Measurements from ENCODE around the gene GRSF1. TPM values are rescaled to one million over a fixed set of nuclear protein-coding genes. Genes with fewer than 3 reads are reported as not detected.

The GRSF1 gene
- total and polyA plus RNA-seq, 2 donors = 78.7 to 118 TPM

GRCh38 chr4:70863099-70863790, 23.6 kb upstream of the GRSF1 start:
- DNase-seq (ENCODE audit: low read depth in 6 of 9, low spot score in 9 of 9) = peak; percentile 19 to 78 (median 41)
- H3K36me3 ChIP-seq (ENCODE audit: control insufficient read depth in 2 of 2, insufficient read depth in 2 of 2, low read length in 1 of 2) = no peaks in the 10 kb centered on the region
- WGBS = 30% methylated on average over 6 of the region's 6 CpGs

GRCh38 chr4:70859066-70859465, 19.4 kb upstream of the GRSF1 start:
- 97% methylated on average over 1 of the region's 1 CpG for WGBS

More at GRCh38 chr4:70863099-70863790, 23.6 kb upstream of the GRSF1 start:
- Histone ChIP-seq H3K4me3 (ENCODE audit: low read length in 2 of 2) (no peak overlapping the region), H3K4me1 (ENCODE audit: control insufficient read depth in 2 of 2, insufficient read depth in 2 of 2, low read length in 2 of 2) (peaks cover 8 to 15% of the 10 kb centered on the region in 2 donors), H3K9me3 (ENCODE audit: control insufficient read depth in 2 of 2, insufficient read depth in 1 of 2, low read length in 1 of 2) (no peaks in the 10 kb centered on the region), H3K27me3 (ENCODE audit: control insufficient read depth in 2 of 2, insufficient read depth in 1 of 2, low read length in 1 of 2) (no peaks in the 10 kb centered on the region), H3K27ac (ENCODE audit: low read depth in 1 of 2, low read length in 1 of 2) (peak overlapping the region; percentile 55 to 68)

DNA sequence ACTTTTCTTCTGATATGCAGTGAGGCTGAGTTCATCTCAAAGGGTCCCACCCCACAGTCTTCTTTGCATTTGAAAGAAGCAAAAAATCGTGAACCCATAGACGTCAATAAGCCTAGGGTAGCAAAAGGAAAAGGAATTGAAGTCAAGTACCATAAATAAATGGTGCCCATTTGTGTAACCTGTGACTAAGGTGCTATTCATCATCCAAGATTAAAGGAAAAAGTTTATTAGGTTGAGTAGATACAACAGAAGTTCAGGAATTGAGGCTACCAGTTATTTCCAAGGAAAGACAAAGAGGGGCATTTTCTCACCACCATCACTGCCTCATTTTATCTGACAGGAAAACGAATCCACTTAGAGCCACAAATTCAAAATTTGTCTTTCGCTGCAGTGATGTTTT, 18.8 kb upstream of the GRSF1 start:
- DNase-seq (ENCODE audit: low read depth in 6 of 9, low spot score in 9 of 9) = no peak
- WGBS = 97% methylated on average over 4 of the region's 4 CpGs
- Histone ChIP-seq H3K4me3 (ENCODE audit: low read length in 2 of 2) (no peak overlapping the region), H3K27ac (ENCODE audit: low read depth in 1 of 2, low read length in 1 of 2) (no peak overlapping the region), H3K27me3 (ENCODE audit: control insufficient read depth in 2 of 2, insufficient read depth in 1 of 2, low read length in 1 of 2) (no peaks in the 10 kb centered on the region), H3K9me3 (ENCODE audit: control insufficient read depth in 2 of 2, insufficient read depth in 1 of 2, low read length in 1 of 2) (no peaks in the 10 kb centered on the region), H3K4me1 (ENCODE audit: control insufficient read depth in 2 of 2, insufficient read depth in 2 of 2, low read length in 2 of 2) (peaks cover 6 to 11% of the 10 kb centered on the region in 2 donors), H3K36me3 (ENCODE audit: control insufficient read depth in 2 of 2, insufficient read depth in 2 of 2, low read length in 1 of 2) (no peaks in the 10 kb centered on the region)

More at GRCh38 chr4:70859066-70859465, 19.4 kb upstream of the GRSF1 start:
- DNase-seq (ENCODE audit: low read depth in 6 of 9, low spot score in 9 of 9) = no peak
- Histone ChIP-seq H3K9me3 (ENCODE audit: control insufficient read depth in 2 of 2, insufficient read depth in 1 of 2, low read length in 1 of 2) (no peaks in the 10 kb centered on the region), H3K27me3 (ENCODE audit: control insufficient read depth in 2 of 2, insufficient read depth in 1 of 2, low read length in 1 of 2) (no peaks in the 10 kb centered on the region), H3K36me3 (ENCODE audit: control insufficient read depth in 2 of 2, insufficient read depth in 2 of 2, low read length in 1 of 2) (no peaks in the 10 kb centered on the region), H3K4me3 (ENCODE audit: low read length in 2 of 2) (no peak overlapping the region), H3K27ac (ENCODE audit: low read depth in 1 of 2, low read length in 1 of 2) (no peak overlapping the region), H3K4me1 (ENCODE audit: control insufficient read depth in 2 of 2, insufficient read depth in 2 of 2, low read length in 2 of 2) (peaks cover 8 to 15% of the 10 kb centered on the region in 2 donors)

DNA sequence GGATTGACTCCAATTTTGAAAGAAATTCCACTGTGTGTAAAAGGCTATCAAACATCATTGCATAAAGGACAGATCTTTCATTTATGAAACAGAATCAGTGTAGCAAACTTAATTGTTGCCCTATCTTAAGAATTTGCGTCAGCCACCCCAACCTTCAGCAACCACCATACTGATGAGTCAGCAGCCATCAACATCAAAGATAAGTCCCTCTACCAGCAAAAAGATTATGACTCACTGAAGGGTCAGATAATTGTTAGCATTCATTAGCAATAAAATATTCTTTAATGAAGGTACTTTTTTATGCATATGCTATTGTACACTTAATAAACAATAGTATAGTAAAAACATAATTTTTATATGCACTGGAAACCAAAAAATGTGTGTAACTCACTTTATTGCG, 15.8 kb upstream of the GRSF1 start:
- Histone ChIP-seq H3K9me3 (ENCODE audit: control insufficient read depth in 2 of 2, insufficient read depth in 1 of 2, low read length in 1 of 2) (no peaks in the 10 kb centered on the region), H3K27ac (ENCODE audit: low read depth in 1 of 2, low read length in 1 of 2) (no peak overlapping the region), H3K36me3 (ENCODE audit: control insufficient read depth in 2 of 2, insufficient read depth in 2 of 2, low read length in 1 of 2) (no peaks in the 10 kb centered on the region), H3K4me3 (ENCODE audit: low read length in 2 of 2) (no peak overlapping the region), H3K4me1 (ENCODE audit: control insufficient read depth in 2 of 2, insufficient read depth in 2 of 2, low read length in 2 of 2) (no peaks in the 10 kb centered on the region), H3K27me3 (ENCODE audit: control insufficient read depth in 2 of 2, insufficient read depth in 1 of 2, low read length in 1 of 2) (no peaks in the 10 kb centered on the region)
- no peak for DNase-seq (ENCODE audit: low read depth in 6 of 9, low spot score in 9 of 9)
- 98% methylated on average over 2 of the region's 2 CpGs for WGBS

GRCh38 chr4:70849291-70849690, 9.6 kb upstream of the GRSF1 start:
- 80% methylated on average over 5 of the region's 5 CpGs for WGBS
- H3K27me3 ChIP-seq (ENCODE audit: control insufficient read depth in 2 of 2, insufficient read depth in 1 of 2, low read length in 1 of 2) = no peaks in the 10 kb centered on the region
- DNase-seq (ENCODE audit: low read depth in 6 of 9, low spot score in 9 of 9) = no peak
- no peaks in the 10 kb centered on the region for H3K9me3 ChIP-seq (ENCODE audit: control insufficient read depth in 2 of 2, insufficient read depth in 1 of 2, low read length in 1 of 2)
- H3K36me3 ChIP-seq (ENCODE audit: control insufficient read depth in 2 of 2, insufficient read depth in 2 of 2, low read length in 1 of 2) = no peaks in the 10 kb centered on the region
- H3K4me1 ChIP-seq (ENCODE audit: control insufficient read depth in 2 of 2, insufficient read depth in 2 of 2, low read length in 2 of 2) = no peaks in the 10 kb centered on the region
- no peak overlapping the region for H3K4me3 ChIP-seq (ENCODE audit: low read length in 2 of 2)
- no peak overlapping the region for H3K27ac ChIP-seq (ENCODE audit: low read depth in 1 of 2, low read length in 1 of 2)

DNA sequence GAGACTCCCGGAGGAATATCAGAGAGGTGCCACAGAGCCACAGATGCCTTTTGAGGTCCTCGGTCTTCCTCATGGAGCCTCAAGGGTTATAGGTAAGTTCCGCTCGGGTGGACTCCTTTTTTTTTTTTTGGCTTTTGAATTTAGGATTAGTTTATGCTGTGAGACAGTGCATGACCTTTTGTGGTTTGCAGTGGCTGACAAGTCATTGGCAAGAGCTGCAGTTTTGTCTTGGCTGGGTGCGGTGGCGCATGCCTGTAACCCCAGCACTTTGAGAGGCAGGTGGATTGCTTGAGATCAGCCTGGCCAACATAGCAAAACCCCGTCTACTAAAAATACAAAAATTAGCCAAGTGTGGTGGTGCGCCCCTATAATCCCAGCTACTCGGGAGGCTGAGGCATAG, 4.5 kb upstream of the GRSF1 start:
- no peaks in the 10 kb centered on the region for H3K36me3 ChIP-seq (ENCODE audit: control insufficient read depth in 2 of 2, insufficient read depth in 2 of 2, low read length in 1 of 2)
- H3K4me3 ChIP-seq (ENCODE audit: low read length in 2 of 2) = no peak overlapping the region
- H3K27ac ChIP-seq (ENCODE audit: low read depth in 1 of 2, low read length in 1 of 2) = no peak overlapping the region
- H3K4me1 ChIP-seq (ENCODE audit: control insufficient read depth in 2 of 2, insufficient read depth in 2 of 2, low read length in 2 of 2) = no peaks in the 10 kb centered on the region
- 91% methylated on average over 9 of the region's 9 CpGs for WGBS
- no peak for DNase-seq (ENCODE audit: low read depth in 6 of 9, low spot score in 9 of 9)
- H3K27me3 ChIP-seq (ENCODE audit: control insufficient read depth in 2 of 2, insufficient read depth in 1 of 2, low read length in 1 of 2) = no peaks in the 10 kb centered on the region
- H3K9me3 ChIP-seq (ENCODE audit: control insufficient read depth in 2 of 2, insufficient read depth in 1 of 2, low read length in 1 of 2) = peaks cover 1 to 9% of the 10 kb centered on the region in 2 donors

GRCh38 chr4:70842761-70843435, 3.2 kb upstream of the GRSF1 start:
- WGBS = 94% methylated on average over 6 of the region's 6 CpGs
- Histone ChIP-seq H3K4me3 (ENCODE audit: low read length in 2 of 2) (no peak overlapping the region), H3K4me1 (ENCODE audit: control insufficient read depth in 2 of 2, insufficient read depth in 2 of 2, low read length in 2 of 2) (no peaks in the 10 kb centered on the region), H3K36me3 (ENCODE audit: control insufficient read depth in 2 of 2, insufficient read depth in 2 of 2, low read length in 1 of 2) (no peaks in the 10 kb centered on the region), H3K9me3 (ENCODE audit: control insufficient read depth in 2 of 2, insufficient read depth in 1 of 2, low read length in 1 of 2) (peaks cover 1 to 9% of the 10 kb centered on the region in 2 donors), H3K27ac (ENCODE audit: low read depth in 1 of 2, low read length in 1 of 2) (peak overlapping the region in 1 of 2 donors; percentile 21), H3K27me3 (ENCODE audit: control insufficient read depth in 2 of 2, insufficient read depth in 1 of 2, low read length in 1 of 2) (no peaks in the 10 kb centered on the region)
- DNase-seq (ENCODE audit: low read depth in 6 of 9, low spot score in 9 of 9) = no peak

DNA sequence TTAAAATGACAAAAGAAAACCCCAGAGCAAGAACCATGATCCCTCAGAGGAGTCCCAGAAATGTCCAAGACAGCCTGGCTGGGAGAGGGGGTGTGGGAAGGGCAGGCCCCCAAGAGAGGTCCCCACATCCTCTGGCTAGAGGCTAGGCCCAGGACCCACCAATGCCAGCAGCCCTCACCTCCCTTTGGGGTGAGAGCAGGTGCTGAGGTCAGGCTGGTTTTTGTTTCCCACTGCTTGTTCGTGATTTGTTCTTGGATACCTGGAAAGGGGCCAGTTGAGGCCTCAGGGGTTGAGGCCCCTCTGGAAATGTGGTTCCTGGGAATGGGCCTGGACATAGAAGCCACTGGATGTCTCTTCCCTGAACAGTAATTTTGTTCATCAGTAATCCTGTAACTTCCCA, 2.3 kb upstream of the GRSF1 start:
- H3K4me1 ChIP-seq (ENCODE audit: control insufficient read depth in 2 of 2, insufficient read depth in 2 of 2, low read length in 2 of 2) = peaks cover 8% of the 10 kb centered on the region in 2 donors
- H3K9me3 ChIP-seq (ENCODE audit: control insufficient read depth in 2 of 2, insufficient read depth in 1 of 2, low read length in 1 of 2) = peaks cover 1 to 9% of the 10 kb centered on the region in 2 donors
- WGBS = 52% methylated on average over 1 of the region's 1 CpG
- no peak for DNase-seq (ENCODE audit: low read depth in 6 of 9, low spot score in 9 of 9)
- H3K27ac ChIP-seq (ENCODE audit: low read depth in 1 of 2, low read length in 1 of 2) = no peak overlapping the region
- no peak overlapping the region for H3K4me3 ChIP-seq (ENCODE audit: low read length in 2 of 2)
- H3K36me3 ChIP-seq (ENCODE audit: control insufficient read depth in 2 of 2, insufficient read depth in 2 of 2, low read length in 1 of 2) = peaks cover 0 to 4% of the 10 kb centered on the region in 2 donors
- H3K27me3 ChIP-seq (ENCODE audit: control insufficient read depth in 2 of 2, insufficient read depth in 1 of 2, low read length in 1 of 2) = no peaks in the 10 kb centered on the region

DNA sequence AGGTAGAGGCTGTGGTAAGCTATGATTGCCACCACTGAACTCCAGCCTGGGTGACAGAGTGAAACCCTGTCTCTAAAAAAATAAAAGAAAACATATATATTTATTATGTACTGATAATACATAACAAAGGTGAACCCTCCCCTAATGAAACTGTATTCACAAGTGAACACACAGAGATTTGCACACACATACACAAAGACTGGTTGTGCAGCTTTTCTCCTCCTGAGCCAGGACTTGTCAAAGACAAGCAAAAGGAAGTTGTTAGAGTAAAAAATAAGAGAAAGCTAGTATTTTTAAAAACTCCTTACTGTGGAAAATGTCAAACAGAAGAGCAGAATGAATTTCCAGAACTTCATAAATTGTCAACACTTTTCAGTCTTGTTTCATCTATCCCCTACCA, 1.5 kb upstream of the GRSF1 start:
- H3K4me3 ChIP-seq (ENCODE audit: low read length in 2 of 2) = no peak overlapping the region
- H3K36me3 ChIP-seq (ENCODE audit: control insufficient read depth in 2 of 2, insufficient read depth in 2 of 2, low read length in 1 of 2) = peaks cover 0 to 10% of the 10 kb centered on the region in 2 donors
- no peaks in the 10 kb centered on the region for H3K27me3 ChIP-seq (ENCODE audit: control insufficient read depth in 2 of 2, insufficient read depth in 1 of 2, low read length in 1 of 2)
- H3K9me3 ChIP-seq (ENCODE audit: control insufficient read depth in 2 of 2, insufficient read depth in 1 of 2, low read length in 1 of 2) = peaks cover 1 to 9% of the 10 kb centered on the region in 2 donors
- H3K27ac ChIP-seq (ENCODE audit: low read depth in 1 of 2, low read length in 1 of 2) = no peak overlapping the region
- peaks cover 12 to 15% of the 10 kb centered on the region in 2 donors for H3K4me1 ChIP-seq (ENCODE audit: control insufficient read depth in 2 of 2, insufficient read depth in 2 of 2, low read length in 2 of 2)
- DNase-seq (ENCODE audit: low read depth in 6 of 9, low spot score in 9 of 9) = no peak
